ENCODE results near the gene NPAS3.

- no peak for TF ChIP-seq POLR2A (IDR thresholded peaks at IDR 0.05)
- no peak for TF ChIP-seq CTCF (IDR thresholded peaks at IDR 0.05)
These were observed 175.7 kb downstream of the NPAS3 start for GRCh38 chr14:33114331-33114730.
